Measurements from ENCODE around the gene HRAS. TPM values are rescaled to one million over a fixed set of nuclear protein-coding genes. Genes with fewer than 3 reads are reported as not detected.

Gene HRAS
- total RNA-seq, 1 experiment from 2014 or later, result 76.1 TPM

DNA sequence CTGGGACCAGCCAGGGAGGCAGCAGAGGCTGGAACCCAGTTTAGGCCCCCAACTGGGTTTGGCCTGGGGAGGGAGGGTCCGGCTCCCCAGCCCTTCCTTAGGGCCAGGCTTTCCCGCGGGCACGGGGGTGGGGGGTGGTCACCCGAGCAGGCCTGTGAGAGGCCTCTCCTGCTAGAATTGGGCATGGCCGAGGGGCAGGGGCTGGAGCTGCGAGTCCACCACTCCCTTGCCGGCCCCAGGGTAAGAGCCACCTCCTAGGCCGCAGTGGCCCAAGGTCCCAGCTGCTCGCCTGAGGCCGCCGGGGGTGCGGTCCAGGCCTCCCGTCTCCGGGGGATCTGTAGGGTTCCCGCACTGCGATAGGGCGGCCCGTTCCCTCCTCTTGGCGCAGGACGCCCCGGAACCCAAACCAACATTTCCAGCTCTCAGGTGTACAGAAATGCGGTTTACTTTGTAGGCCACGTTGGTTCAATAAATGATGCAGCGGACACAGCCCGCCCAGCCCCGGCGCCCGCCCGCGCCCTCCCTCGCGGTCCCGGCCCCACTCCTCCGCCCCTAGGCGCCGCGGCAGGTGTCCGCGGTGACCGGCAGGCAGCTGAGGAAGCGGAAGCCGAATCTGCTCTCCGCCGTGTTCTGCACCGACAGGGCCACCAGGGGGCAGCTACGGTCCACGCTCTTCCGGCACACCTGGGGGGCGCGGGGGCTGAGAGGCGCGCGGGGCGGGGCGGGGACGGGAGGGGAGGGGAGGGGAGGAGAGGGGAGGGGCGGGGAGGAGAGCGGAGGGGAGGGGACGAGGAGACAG, 19.3 kb upstream of the HRAS start:
- peak; percentile 72 for DNase-seq (ENCODE audit: low spot score)

DNA sequence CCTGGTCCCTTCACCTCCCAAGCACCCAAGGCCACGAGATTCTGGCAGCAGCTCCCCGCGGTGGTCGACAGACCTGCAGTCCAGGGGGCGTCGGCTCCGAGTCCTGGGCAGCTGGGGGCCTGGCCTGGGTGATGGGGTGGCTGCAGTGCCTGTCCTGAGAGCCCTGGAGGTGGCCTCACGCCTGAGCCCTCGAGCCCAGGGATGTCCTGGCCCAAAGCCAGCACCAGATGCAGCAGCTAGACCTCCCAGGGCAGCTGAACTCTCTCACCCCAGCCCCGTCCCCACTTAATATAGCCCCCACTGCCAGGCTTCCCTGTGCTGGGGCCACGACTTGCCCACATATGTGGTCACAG, 18.6 kb upstream of the HRAS start:
- DNase-seq (ENCODE audit: low spot score), result no peak

GRCh38 chr11:553083-553987, 18.0 kb upstream of the HRAS start:
- no peak for DNase-seq (ENCODE audit: low spot score)

DNA sequence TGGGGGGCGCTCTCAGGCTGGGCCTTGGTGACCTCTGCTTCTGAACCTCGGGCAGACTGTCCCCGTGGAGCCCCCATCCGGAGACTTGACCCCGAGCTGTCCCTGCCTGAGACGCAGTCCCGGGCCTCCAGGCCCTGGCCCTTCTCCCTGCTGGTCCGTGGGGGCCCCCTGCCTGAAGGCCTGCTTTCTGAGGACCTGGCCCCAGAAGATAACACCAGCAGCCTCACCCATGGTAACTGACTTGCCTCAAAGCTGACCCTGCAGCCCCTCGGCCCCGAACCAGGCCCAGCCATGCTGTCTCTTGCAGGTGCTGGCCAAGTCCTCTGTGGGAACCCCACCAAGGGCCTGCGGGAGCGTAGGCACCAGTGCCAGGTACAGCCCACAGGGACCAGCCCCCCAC, 16.2 kb upstream of the HRAS start:
- DNase-seq (ENCODE audit: low spot score), result no peak

GRCh38 chr11:551131-551530, 15.8 kb upstream of the HRAS start:
- DNase-seq (ENCODE audit: low spot score), result no peak

GRCh38 chr11:550746-551085, 15.3 kb upstream of the HRAS start:
- DNase-seq (ENCODE audit: low spot score), result no peak

DNA sequence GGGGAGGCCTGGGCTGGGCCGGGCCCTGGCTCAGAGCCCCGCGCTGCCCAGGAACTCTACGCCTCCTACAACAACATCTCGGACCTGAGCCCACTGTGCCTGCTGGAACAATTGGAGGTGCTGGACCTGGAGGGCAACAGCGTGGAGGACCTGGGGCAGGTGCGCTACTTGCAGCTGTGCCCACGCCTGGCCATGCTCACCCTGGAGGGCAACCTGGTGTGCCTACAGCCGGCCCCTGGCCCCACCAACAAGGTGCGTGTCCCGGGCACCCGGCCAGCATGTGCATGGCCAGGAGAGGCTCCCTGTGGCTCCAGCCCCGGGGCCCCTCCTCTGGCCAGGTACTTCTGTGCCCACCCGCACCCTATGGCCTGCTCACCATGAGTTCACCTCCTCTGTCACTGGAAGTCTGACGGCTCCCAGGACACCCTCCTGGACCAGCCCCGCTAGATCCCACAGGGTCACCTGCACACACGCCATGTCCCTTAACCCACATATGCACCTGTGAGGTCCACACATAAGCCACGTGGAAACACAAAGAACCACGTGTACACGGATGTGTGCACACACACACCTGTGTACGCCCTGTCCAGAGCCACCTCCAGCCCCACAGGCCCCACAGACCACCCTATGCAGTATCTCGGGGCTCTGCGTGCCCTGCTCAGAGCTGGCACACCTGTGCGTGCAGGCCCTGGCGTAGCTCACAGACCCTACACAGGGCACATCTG, 14.8 kb upstream of the HRAS start:
- DNase-seq (ENCODE audit: low spot score), result no peak

DNA sequence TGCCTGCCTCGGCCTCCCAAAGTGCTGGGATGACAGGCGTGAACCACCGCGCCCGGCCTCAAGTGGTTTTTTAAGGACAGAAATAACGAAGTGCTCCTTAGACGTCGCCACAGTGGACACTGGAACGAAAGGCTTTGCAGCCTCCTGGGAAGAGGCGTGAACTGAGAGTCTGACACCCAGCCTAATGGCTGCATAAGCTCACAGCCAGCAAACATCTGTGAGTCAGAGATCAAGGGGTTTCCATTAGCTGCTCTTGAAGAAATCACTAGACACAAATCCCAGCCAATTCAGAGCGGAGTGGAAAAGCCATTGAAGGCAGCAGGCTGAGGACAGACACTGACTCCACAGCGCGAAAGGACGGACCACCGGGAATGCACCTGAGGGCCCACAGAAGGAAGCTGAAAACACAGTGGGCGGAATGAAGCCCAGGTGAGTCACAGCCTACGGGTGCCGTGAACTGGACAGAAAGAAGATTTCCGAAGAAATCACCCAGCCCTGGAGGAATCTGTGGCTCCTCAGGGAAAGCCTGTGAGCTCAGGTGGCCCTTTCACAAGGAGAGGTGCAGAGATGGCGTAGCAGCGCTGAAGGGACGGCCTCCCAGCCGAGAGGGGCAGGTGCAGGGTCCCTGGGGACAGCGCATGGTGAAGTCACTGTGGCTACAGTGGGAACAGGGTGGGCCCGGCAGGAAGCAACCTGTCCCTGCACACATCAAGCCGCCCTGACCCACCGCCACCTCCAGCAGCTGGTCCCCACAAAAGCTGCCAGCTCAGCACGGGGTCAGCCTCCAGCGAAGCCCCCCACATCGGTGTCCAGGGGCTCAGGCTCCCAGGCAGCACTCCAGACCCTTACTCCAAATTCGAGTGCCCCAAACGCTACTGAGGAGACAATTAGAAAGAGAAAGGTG, 13.6 kb upstream of the HRAS start:
- DNase-seq (ENCODE audit: low spot score), result no peak

- no peak for DNase-seq (ENCODE audit: low spot score)
Measured at GRCh38 chr11:545171-545570, 9.8 kb upstream of the HRAS start.

GRCh38 chr11:544817-545166, 9.4 kb upstream of the HRAS start:
- no peak for DNase-seq (ENCODE audit: low spot score)

GRCh38 chr11:541433-541885, 6.1 kb upstream of the HRAS start:
- DNase-seq (ENCODE audit: low spot score), result no peak

DNA sequence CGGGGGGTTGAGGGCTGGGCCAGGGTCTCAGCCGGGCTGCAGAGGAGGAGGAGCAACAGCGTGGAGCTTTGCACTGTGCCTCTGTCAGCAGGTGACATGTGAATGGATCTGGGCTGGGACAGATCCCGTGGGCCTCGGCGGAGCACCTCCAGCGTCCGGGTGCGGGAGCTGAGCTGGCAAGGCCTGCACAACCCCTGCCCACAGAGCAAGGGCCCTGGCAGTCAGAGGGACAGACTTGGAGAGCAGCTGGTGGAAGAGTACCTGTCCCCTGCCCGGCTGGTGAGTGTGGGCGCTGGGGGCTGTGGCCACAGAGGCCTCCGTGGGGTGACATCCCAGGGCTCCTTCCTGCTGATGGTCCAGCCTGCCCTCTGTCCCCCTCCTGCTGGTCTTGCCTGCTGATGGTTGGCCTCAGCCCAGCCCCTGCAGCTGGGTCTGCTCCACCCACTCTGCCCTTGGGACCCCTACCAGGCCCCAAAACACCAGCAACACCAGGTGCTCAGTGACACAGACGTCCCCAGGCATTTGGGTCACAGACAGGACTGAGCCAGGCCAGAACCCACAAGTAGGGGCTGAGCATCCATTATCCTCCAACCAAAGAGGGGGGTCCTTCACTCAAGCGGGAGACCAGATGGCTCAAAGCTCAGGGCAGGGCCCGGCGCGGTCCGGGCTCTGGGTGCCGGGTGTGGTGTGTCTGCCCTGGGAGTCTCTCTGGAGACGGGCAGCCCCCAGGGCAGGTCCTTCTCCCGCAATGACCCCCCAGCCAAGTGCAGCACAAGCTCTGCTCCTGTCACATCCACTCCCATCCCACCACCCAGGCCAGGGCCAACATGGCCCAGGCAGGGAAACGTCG, 5.4 kb upstream of the HRAS start:
- no peak for DNase-seq (ENCODE audit: low spot score)

DNA sequence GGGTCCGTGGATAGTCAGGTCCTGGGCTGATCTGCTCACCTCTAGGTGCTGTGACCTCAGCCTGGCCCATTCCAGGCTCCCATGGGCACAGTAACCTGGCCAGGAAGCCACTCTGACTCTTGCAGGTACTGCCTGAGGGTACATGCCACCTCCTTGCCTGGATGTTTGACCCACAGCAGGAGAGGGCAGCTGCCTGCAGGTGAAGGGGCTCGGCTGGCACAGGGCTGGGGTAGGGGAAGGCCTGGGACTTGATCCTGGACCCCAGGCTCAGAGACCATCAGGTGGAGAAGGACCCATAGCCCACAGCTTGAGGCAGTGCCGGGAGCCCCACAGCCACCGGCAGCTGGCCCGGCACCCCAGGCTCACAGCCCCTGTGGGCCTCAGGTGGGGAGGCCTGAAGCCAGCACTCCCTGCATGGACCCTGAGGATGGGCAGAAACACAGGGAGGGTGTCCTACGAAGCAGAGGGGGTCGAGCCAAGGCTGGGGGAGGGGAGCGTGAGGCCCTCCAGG, 4.7 kb upstream of the HRAS start:
- no peak for DNase-seq (ENCODE audit: low spot score)

DNA sequence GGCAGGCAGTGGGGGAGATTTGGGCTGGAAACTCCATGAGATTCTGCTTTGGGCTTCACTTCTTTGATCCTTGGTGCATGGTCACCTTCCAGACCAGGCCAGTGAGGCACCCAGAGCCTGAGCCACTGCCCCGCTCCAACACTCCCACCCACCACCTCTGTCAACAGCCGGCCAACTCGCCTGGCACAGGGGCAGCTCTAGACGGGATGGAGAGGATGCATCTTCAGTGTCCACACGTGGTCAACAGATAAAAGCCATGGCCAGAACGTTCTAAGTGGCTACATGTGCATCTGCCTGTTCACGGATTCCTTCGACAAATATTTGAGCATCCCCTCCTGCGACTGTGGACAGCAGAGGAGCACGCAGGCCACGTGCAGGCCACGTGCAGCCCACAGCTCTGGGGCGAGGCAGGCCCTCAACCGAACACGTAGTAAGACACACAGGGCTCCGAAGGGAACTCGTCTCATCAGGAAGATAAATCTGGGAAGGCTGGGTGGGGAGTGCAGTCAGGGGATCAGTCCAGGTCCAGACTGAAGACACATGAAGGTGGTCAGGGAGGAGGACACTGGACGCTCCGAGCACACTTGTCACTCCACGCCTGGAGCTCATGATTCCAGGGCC, 3.2 kb upstream of the HRAS start:
- DNase-seq (ENCODE audit: low spot score), result no peak

DNA sequence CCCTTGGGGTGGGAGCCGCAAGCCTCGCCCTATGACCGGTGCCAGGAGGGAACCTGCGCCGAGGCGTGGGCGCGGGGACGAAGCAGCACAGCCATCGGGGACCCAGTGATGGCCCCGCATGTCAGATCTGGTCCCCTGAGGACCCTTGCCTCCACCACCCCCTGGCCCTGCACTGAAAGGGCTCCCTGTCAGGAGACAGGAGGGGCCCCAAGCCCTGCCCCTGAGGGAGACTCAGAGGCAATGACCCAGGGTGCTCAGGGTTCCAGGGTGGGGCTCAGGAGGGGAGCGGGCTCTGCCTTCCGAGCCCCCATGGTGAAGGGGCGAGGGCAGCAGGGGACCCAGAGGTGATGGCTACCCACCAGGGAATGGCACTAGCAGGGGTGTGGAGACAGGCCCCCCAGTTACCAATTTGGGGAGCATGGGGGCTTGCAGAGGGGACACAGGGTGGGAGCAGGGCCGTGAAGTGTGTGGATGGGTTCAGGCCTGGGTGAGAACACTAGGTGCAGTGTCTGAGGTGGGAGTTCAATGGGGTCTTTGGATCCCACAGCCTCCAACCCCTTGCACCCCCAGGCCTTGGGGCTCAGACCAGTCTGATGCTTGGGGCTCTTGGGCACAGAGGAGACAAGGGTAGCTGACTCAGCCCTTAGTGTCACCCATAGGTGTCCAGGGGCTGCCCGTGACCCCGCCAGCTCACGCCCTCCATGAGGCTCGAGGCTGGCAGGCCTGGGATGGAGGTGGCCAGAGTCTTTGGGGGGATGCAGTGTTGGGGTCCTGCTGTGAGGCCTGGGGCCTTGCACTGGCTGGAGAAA, 2.5 kb upstream of the HRAS start:
- no peak for DNase-seq (ENCODE audit: low spot score)

GRCh38 chr11:536841-537621, 1.7 kb upstream of the HRAS start, which contains the start of gene LRRC56:
Gene LRRC56 (plus strand): TSS chr11:537527. CDS start chr11:540685, 3,158 bp downstream.
- no peak for DNase-seq (ENCODE audit: low spot score)

- no peak for DNase-seq (ENCODE audit: low spot score)
Measured at GRCh38 chr11:535210-535518, 212 bp downstream of the HRAS start.
